Measurements from ENCODE around the gene CUL9. TPM values are rescaled to one million over a fixed set of nuclear protein-coding genes. Genes with fewer than 3 reads are reported as not detected.

Gene CUL9
- total and polyA plus RNA-seq, 2 experiments from 2014 or later: 2.6 to 11.3 TPM

GRCh38 chr6:43186019-43186418 is 4.0 kb downstream of the CUL9 start (continued):
- TF ChIP-seq CTCF (conservative IDR thresholded peaks at IDR 0.05; ENCODE audit: low read depth in 2 of 2): no peak
- TF ChIP-seq EZH2 (IDR thresholded peaks at IDR 0.05; ENCODE audit: low read depth, unreplicated experiment): no peak
- TF ChIP-seq JUNB (IDR thresholded peaks at IDR 0.05; ENCODE audit: unreplicated experiment): no peak

GRCh38 chr6:43186706-43187105 is 4.7 kb downstream of the CUL9 start:
- H3K9me3 Mint-ChIP-seq: no peaks in the 10 kb centered on the region
- Histone ChIP-seq H2AFZ (no peak overlapping the region), H3K9me2 (ENCODE audit: insufficient read depth) (no peaks in the 10 kb centered on the region), H3K4me1 (ENCODE audit: insufficient read depth) (peaks cover 4% of the 10 kb centered on the region; the same call in 1 of the 2 replicates), H4K20me1 (replicated peaks; ENCODE audit: insufficient read depth) (no peaks in the 10 kb centered on the region), H3K4me3 (no peak overlapping the region), H3K27me3 (ENCODE audit: insufficient read depth) (no peaks in the 10 kb centered on the region), H3F3A (replicated peaks; ENCODE audit: low read depth) (no peaks in the 10 kb centered on the region), H3K79me2 (replicated peaks; ENCODE audit: insufficient read depth) (no peaks in the 10 kb centered on the region), H3K36me3 (ENCODE audit: insufficient read depth) (no peaks in the 10 kb centered on the region), H3K4me2 (no peak overlapping the region), H3K27ac (ENCODE audit: low read depth) (no peak overlapping the region)
- no peak overlapping the region for H3K27ac Mint-ChIP-seq
- H3K4me1 Mint-ChIP-seq: peaks cover 10% of the 10 kb centered on the region
- no peak overlapping the region for H3K4me3 Mint-ChIP-seq
- peaks cover 7% of the 10 kb centered on the region for H3K36me3 Mint-ChIP-seq (ENCODE audit: low read depth)
- ATAC-seq: no peak
- peaks cover 15% of the 10 kb centered on the region for H3K27me3 Mint-ChIP-seq (ENCODE audit: insufficient read depth, low read depth, poor library complexity)
- DNase-seq (ENCODE audit: low spot score): no peak
- TF ChIP-seq ZNF114 (CRISPR knock-in tag; IDR thresholded peaks at IDR 0.05) (no peak), ZNF331 (CRISPR knock-in tag; IDR thresholded peaks at IDR 0.05; ENCODE audit: low read depth) (no peak), JUNB (IDR thresholded peaks at IDR 0.05; ENCODE audit: unreplicated experiment) (no peak), ETS1 (IDR thresholded peaks at IDR 0.05) (no peak), POLR2AphosphoS5 (IDR thresholded peaks at IDR 0.05; ENCODE audit: low read depth) (no peak), CREB1 (CRISPR knock-in tag; IDR thresholded peaks at IDR 0.05; ENCODE audit: low read depth) (no peak), ZNF462 (CRISPR knock-in tag; IDR thresholded peaks at IDR 0.05) (no peak), REST (IDR thresholded peaks at IDR 0.05; ENCODE audit: unreplicated experiment) (no peak), STAT1 (IDR thresholded peaks at IDR 0.05; ENCODE audit: unreplicated experiment) (no peak)
